ENCODE measurements around the gene PDE4D.

Gene PDE4D

GRCh38 chr5:59282726-59283125 lies 610.8 kb downstream of the PDE4D start:
- Histone ChIP-seq H3K4me3 (ENCODE audit: insufficient read length, low read depth) (no peak overlapping the region), H3K9ac (ENCODE audit: insufficient read length, low read depth) (no peak overlapping the region), H3K9me3 (ENCODE audit: insufficient read depth, low read length) (no peaks in the 10 kb centered on the region), H3K27me3 (ENCODE audit: insufficient read depth, insufficient read length) (no peaks in the 10 kb centered on the region), H3K4me1 (ENCODE audit: insufficient read depth, insufficient read length) (no peaks in the 10 kb centered on the region), H3K36me3 (ENCODE audit: insufficient read depth, insufficient read length, low read length) (no peaks in the 10 kb centered on the region)
- TF ChIP-seq YY1 (IDR thresholded peaks at IDR 0.05; ENCODE audit: insufficient read depth, insufficient read length), result no peak
- TF ChIP-seq ZNF274 (IDR thresholded peaks at IDR 0.05; ENCODE audit: low read depth, low read length), result no peak
- no peak for TF ChIP-seq SUZ12 (IDR thresholded peaks at IDR 0.05; ENCODE audit: extremely low read depth, insufficient read depth, insufficient read length)
- DNase-seq (ENCODE audit: low read depth, low spot score), result no peak

- Histone ChIP-seq H3K4me1 (ENCODE audit: insufficient read depth, insufficient read length) (no peaks in the 10 kb centered on the region), H3K36me3 (ENCODE audit: insufficient read depth, insufficient read length, low read length) (no peaks in the 10 kb centered on the region), H3K9ac (ENCODE audit: insufficient read length, low read depth) (no peak overlapping the region), H3K27me3 (ENCODE audit: insufficient read depth, insufficient read length) (no peaks in the 10 kb centered on the region), H3K9me3 (ENCODE audit: insufficient read depth, low read length) (no peaks in the 10 kb centered on the region), H3K4me3 (ENCODE audit: insufficient read length, low read depth) (no peak overlapping the region)
- DNase-seq (ENCODE audit: low read depth, low spot score), result no peak
- TF ChIP-seq ZNF274 (IDR thresholded peaks at IDR 0.05; ENCODE audit: low read depth, low read length), result no peak
- no peak for TF ChIP-seq SUZ12 (IDR thresholded peaks at IDR 0.05; ENCODE audit: extremely low read depth, insufficient read depth, insufficient read length)
- no peak for TF ChIP-seq YY1 (IDR thresholded peaks at IDR 0.05; ENCODE audit: insufficient read depth, insufficient read length)
These were observed 613.5 kb downstream of the PDE4D start for GRCh38 chr5:59279979-59280378.

- Histone ChIP-seq H3K36me3 (ENCODE audit: insufficient read depth, insufficient read length, low read length) (no peaks in the 10 kb centered on the region), H3K9ac (ENCODE audit: insufficient read length, low read depth) (no peak overlapping the region), H3K4me1 (ENCODE audit: insufficient read depth, insufficient read length) (no peaks in the 10 kb centered on the region), H3K27me3 (ENCODE audit: insufficient read depth, insufficient read length) (no peaks in the 10 kb centered on the region), H3K4me3 (ENCODE audit: insufficient read length, low read depth) (no peak overlapping the region), H3K9me3 (ENCODE audit: insufficient read depth, low read length) (no peaks in the 10 kb centered on the region)
- no peak for DNase-seq (ENCODE audit: low read depth, low spot score)
- TF ChIP-seq ZNF274 (IDR thresholded peaks at IDR 0.05; ENCODE audit: low read depth, low read length) (no peak), SUZ12 (IDR thresholded peaks at IDR 0.05; ENCODE audit: extremely low read depth, insufficient read depth, insufficient read length) (no peak), YY1 (IDR thresholded peaks at IDR 0.05; ENCODE audit: insufficient read depth, insufficient read length) (no peak)
These were observed 616.6 kb downstream of the PDE4D start for GRCh38 chr5:59276917-59277372.

- no peaks in the 10 kb centered on the region for H3K36me3 ChIP-seq (ENCODE audit: insufficient read depth, insufficient read length, low read length)
- no peaks in the 10 kb centered on the region for H3K27me3 ChIP-seq (ENCODE audit: insufficient read depth, insufficient read length)
- no peaks in the 10 kb centered on the region for H3K4me1 ChIP-seq (ENCODE audit: insufficient read depth, insufficient read length)
- H3K9ac ChIP-seq (ENCODE audit: insufficient read length, low read depth), result no peak overlapping the region
- H3K4me3 ChIP-seq (ENCODE audit: insufficient read length, low read depth), result no peak overlapping the region
- DNase-seq (ENCODE audit: low read depth, low spot score), result no peak
- TF ChIP-seq YY1 (IDR thresholded peaks at IDR 0.05; ENCODE audit: insufficient read depth, insufficient read length), result no peak
- no peak for TF ChIP-seq SUZ12 (IDR thresholded peaks at IDR 0.05; ENCODE audit: extremely low read depth, insufficient read depth, insufficient read length)
- no peak for TF ChIP-seq ZNF274 (IDR thresholded peaks at IDR 0.05; ENCODE audit: low read depth, low read length)
- no peaks in the 10 kb centered on the region for H3K9me3 ChIP-seq (ENCODE audit: insufficient read depth, low read length)
These were observed 617.2 kb downstream of the PDE4D start for GRCh38 chr5:59276325-59276675.

GRCh38 chr5:59275510-59276324 lies 617.8 kb downstream of the PDE4D start:
- Histone ChIP-seq H3K36me3 (ENCODE audit: insufficient read depth, insufficient read length, low read length) (no peaks in the 10 kb centered on the region), H3K4me3 (ENCODE audit: insufficient read length, low read depth) (peak overlapping the region; percentile 21), H3K9ac (ENCODE audit: insufficient read length, low read depth) (peak overlapping the region; percentile 18), H3K27me3 (ENCODE audit: insufficient read depth, insufficient read length) (no peaks in the 10 kb centered on the region), H3K9me3 (ENCODE audit: insufficient read depth, low read length) (no peaks in the 10 kb centered on the region), H3K4me1 (ENCODE audit: insufficient read depth, insufficient read length) (no peaks in the 10 kb centered on the region)
- TF ChIP-seq ZNF274 (IDR thresholded peaks at IDR 0.05; ENCODE audit: low read depth, low read length), result no peak
- peak; percentile 57 for DNase-seq (ENCODE audit: low read depth, low spot score)

GRCh38 chr5:59275170-59275509 lies 618.4 kb downstream of the PDE4D start:
- Histone ChIP-seq H3K36me3 (ENCODE audit: insufficient read depth, insufficient read length, low read length) (no peaks in the 10 kb centered on the region), H3K9ac (ENCODE audit: insufficient read length, low read depth) (no peak overlapping the region), H3K4me1 (ENCODE audit: insufficient read depth, insufficient read length) (no peaks in the 10 kb centered on the region), H3K27me3 (ENCODE audit: insufficient read depth, insufficient read length) (no peaks in the 10 kb centered on the region), H3K4me3 (ENCODE audit: insufficient read length, low read depth) (peak overlapping the region; percentile 21), H3K9me3 (ENCODE audit: insufficient read depth, low read length) (no peaks in the 10 kb centered on the region)
- TF ChIP-seq YY1 (IDR thresholded peaks at IDR 0.05; ENCODE audit: insufficient read depth, insufficient read length) (no peak), ZNF274 (IDR thresholded peaks at IDR 0.05; ENCODE audit: low read depth, low read length) (no peak), SUZ12 (IDR thresholded peaks at IDR 0.05; ENCODE audit: extremely low read depth, insufficient read depth, insufficient read length) (no peak)
- DNase-seq (ENCODE audit: low read depth, low spot score), result no peak

- no peak for DNase-seq (ENCODE audit: low read depth, low spot score)
- H3K4me1 ChIP-seq (ENCODE audit: insufficient read depth, insufficient read length), result no peaks in the 10 kb centered on the region
- no peak overlapping the region for H3K9ac ChIP-seq (ENCODE audit: insufficient read length, low read depth)
- no peak overlapping the region for H3K4me3 ChIP-seq (ENCODE audit: insufficient read length, low read depth)
- TF ChIP-seq YY1 (IDR thresholded peaks at IDR 0.05; ENCODE audit: insufficient read depth, insufficient read length) (no peak), ZNF274 (IDR thresholded peaks at IDR 0.05; ENCODE audit: low read depth, low read length) (no peak), SUZ12 (IDR thresholded peaks at IDR 0.05; ENCODE audit: extremely low read depth, insufficient read depth, insufficient read length) (no peak)
- H3K36me3 ChIP-seq (ENCODE audit: insufficient read depth, insufficient read length, low read length), result no peaks in the 10 kb centered on the region
- H3K9me3 ChIP-seq (ENCODE audit: insufficient read depth, low read length), result no peaks in the 10 kb centered on the region
- no peaks in the 10 kb centered on the region for H3K27me3 ChIP-seq (ENCODE audit: insufficient read depth, insufficient read length)
These were observed 619.4 kb downstream of the PDE4D start for GRCh38 chr5:59274106-59274636.

Data from NT2/D1 (cell line).